ENCODE results near the gene ELOVL5.

Gene ELOVL5

DNA sequence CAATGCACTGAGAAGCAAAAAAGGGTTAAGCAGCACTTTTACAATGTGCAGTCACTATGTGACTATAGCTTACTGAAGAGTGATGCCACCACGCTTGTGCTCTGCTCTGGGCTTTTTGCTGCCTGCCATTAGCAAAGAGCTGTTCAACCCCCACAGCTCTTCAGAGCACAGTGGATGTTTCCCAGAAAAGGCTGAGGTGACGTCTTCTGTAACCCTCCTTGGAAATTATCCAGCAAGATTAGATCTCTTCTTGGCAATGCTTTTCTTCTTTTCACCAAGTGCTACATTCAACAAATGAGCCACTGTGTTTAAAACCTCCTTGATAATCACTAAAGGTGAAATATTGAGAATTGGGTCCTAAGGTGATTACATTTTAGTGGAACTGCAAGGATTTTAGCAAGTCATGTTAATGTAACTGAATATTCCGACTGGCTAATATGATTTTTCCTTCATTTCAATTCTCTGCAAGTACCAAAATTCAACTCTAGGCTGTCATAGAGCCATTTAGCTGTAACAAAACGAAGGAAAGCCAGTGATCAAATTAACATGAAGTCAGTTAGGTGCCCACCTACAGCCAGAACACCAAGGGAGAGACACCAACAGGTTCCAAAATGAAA is 34.9 kb downstream of the ELOVL5 start:
- Histone ChIP-seq H3K4me3 (ENCODE audit: severe bottlenecking) (no peak overlapping the region), H3K9me3 (ENCODE audit: severe bottlenecking) (no peaks in the 10 kb centered on the region), H3K36me3 (ENCODE audit: low read depth) (no peaks in the 10 kb centered on the region), H3K27ac (ENCODE audit: poor library complexity, severe bottlenecking) (no peak overlapping the region), H3K4me1 (ENCODE audit: insufficient read depth, poor library complexity, severe bottlenecking) (peaks cover 40% of the 10 kb centered on the region), H3K27me3 (ENCODE audit: insufficient read depth, poor library complexity, severe bottlenecking) (no peaks in the 10 kb centered on the region)
- TF ChIP-seq, protein P1, sequence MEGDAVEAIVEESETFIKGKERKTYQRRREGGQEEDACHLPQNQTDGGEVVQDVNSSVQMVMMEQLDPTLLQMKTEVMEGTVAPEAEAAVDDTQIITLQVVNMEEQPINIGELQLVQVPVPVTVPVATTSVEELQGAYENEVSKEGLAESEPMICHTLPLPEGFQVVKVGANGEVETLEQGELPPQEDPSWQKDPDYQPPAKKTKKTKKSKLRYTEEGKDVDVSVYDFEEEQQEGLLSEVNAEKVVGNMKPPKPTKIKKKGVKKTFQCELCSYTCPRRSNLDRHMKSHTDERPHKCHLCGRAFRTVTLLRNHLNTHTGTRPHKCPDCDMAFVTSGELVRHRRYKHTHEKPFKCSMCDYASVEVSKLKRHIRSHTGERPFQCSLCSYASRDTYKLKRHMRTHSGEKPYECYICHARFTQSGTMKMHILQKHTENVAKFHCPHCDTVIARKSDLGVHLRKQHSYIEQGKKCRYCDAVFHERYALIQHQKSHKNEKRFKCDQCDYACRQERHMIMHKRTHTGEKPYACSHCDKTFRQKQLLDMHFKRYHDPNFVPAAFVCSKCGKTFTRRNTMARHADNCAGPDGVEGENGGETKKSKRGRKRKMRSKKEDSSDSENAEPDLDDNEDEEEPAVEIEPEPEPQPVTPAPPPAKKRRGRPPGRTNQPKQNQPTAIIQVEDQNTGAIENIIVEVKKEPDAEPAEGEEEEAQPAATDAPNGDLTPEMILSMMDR (IDR thresholded peaks at IDR 0.05; ENCODE audit: poor library complexity, severe bottlenecking), result no peak
- ATAC-seq (ENCODE audit: low read depth), result no peak
- DNase-seq (ENCODE audit: low spot score), result no peak

DNA sequence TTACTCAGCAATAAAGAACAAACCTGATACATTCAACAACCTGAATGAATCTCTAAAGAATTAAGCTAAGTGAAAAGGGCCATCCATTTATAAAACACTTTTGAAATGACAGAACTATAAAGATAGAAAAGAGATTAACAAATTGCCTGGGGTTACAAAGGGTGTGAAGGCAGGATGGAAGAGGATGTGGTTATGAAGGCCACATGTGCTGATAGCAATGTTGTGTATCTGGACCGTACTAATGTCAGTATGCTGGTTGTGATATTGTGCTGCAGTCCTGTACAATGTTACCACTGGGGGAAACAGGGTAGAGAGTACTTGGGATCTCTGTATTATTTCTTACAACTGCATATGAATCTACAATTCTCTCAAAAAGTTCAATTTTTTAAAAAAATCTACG is 36.4 kb downstream of the ELOVL5 start:
- H3K4me1 ChIP-seq (ENCODE audit: insufficient read depth, poor library complexity, severe bottlenecking), result peaks cover 44% of the 10 kb centered on the region

DNA sequence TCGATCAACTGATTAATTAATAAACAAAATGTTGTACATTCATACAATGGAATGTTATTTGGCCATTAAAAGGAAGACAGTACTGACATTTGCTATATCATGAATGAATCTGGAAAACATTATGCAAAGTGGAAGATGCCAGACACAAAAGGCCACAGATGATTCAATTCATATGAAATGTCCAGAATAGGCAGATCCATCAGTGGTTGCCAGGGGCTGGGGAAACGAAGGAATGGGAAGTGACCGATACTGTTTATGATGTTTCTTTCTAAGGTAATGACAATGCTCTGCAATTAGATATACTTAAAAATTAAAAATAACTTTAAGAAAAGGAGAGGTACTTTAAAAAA is 37.2 kb downstream of the ELOVL5 start:
- no peak overlapping the region for H3K4me3 ChIP-seq (ENCODE audit: severe bottlenecking)
- H3K27me3 ChIP-seq (ENCODE audit: insufficient read depth, poor library complexity, severe bottlenecking), result no peaks in the 10 kb centered on the region
- TF ChIP-seq, protein P1 (IDR thresholded peaks at IDR 0.05; ENCODE audit: poor library complexity, severe bottlenecking), result no peak
- no peaks in the 10 kb centered on the region for H3K36me3 ChIP-seq (ENCODE audit: low read depth)
- H3K27ac ChIP-seq (ENCODE audit: poor library complexity, severe bottlenecking), result no peak overlapping the region
- peaks cover 44% of the 10 kb centered on the region for H3K4me1 ChIP-seq (ENCODE audit: insufficient read depth, poor library complexity, severe bottlenecking)
- no peaks in the 10 kb centered on the region for H3K9me3 ChIP-seq (ENCODE audit: severe bottlenecking)
- ATAC-seq (ENCODE audit: low read depth) (no peak), DNase-seq (ENCODE audit: low spot score) (no peak)

More for the DNA sequence above, 36.4 kb downstream of the ELOVL5 start:
- H3K36me3 ChIP-seq (ENCODE audit: low read depth), result no peaks in the 10 kb centered on the region
- no peak overlapping the region for H3K4me3 ChIP-seq (ENCODE audit: severe bottlenecking)
- no peak for DNase-seq (ENCODE audit: low spot score)
- H3K27ac ChIP-seq (ENCODE audit: poor library complexity, severe bottlenecking), result no peak overlapping the region
- no peak for ATAC-seq (ENCODE audit: low read depth)
- TF ChIP-seq, protein P1 (IDR thresholded peaks at IDR 0.05; ENCODE audit: poor library complexity, severe bottlenecking), result no peak
- no peaks in the 10 kb centered on the region for H3K27me3 ChIP-seq (ENCODE audit: insufficient read depth, poor library complexity, severe bottlenecking)
- H3K9me3 ChIP-seq (ENCODE audit: severe bottlenecking), result no peaks in the 10 kb centered on the region

DNA sequence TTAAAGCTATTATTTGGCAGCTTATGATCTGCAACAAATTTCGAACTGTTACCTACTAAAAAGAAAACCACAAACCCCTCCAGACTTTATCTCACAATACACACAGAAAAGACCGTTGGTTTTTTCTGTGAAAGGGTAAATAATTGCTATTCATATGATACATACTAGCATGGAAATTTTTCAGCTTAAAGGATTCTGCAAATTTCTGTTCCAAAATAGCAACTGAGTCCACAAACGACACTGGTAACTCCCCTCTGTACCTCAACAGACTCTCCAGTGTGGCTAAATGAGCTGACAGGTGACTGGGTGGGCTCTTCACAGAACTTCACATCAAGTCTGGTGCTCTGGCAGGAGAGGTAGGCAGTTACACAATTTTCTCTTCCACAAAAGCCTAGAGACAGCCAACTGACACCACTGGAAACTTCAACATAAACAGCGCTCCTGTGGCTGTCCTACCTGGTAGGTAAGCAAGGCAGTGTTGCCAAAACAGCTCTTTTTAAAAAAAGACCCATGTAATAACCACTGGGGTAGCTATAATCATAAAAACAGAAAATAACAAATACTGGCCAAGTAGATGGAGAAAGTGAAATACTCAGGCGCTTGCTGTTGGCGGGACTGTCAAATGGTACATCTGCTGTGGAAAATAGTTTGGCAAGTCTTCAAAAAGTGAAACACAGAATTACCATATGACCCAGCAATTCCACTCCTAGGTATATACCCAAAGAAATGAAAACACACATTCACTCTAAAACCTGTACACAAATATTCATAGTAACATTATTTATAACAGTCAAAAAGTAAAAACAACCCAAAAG is 37.8 kb downstream of the ELOVL5 start:
- Histone ChIP-seq H3K4me3 (ENCODE audit: severe bottlenecking) (no peak overlapping the region), H3K36me3 (ENCODE audit: low read depth) (no peaks in the 10 kb centered on the region), H3K9me3 (ENCODE audit: severe bottlenecking) (no peaks in the 10 kb centered on the region), H3K27me3 (ENCODE audit: insufficient read depth, poor library complexity, severe bottlenecking) (no peaks in the 10 kb centered on the region), H3K4me1 (ENCODE audit: insufficient read depth, poor library complexity, severe bottlenecking) (peaks cover 41% of the 10 kb centered on the region), H3K27ac (ENCODE audit: poor library complexity, severe bottlenecking) (peak overlapping the region; percentile 39)
- ATAC-seq (ENCODE audit: low read depth) (no peak), DNase-seq (ENCODE audit: low spot score) (no peak)
- TF ChIP-seq, protein P1 (IDR thresholded peaks at IDR 0.05; ENCODE audit: poor library complexity, severe bottlenecking), result no peak

DNA sequence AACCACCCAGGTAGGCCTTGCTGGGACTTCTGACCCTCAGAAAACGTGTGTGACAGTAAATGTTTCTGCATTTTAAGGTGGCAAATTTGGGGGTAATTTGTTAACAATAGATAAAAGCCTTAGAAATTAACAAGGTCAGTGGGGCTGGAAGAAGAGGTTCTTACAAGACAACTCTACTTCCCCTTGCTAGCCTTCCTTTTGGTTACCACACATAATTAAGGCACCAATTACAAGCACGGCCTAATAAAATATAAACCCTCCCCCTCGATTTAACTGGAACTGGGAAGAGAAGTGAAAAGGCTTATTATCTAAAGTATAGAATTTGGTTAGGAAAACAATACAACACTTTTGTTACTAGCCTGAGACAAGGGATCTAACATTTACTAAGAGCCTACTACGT is 38.8 kb downstream of the ELOVL5 start:
- Histone ChIP-seq H3K27me3 (ENCODE audit: insufficient read depth, poor library complexity, severe bottlenecking) (no peaks in the 10 kb centered on the region), H3K27ac (ENCODE audit: poor library complexity, severe bottlenecking) (peak overlapping the region; percentile 39), H3K4me3 (ENCODE audit: severe bottlenecking) (no peak overlapping the region), H3K9me3 (ENCODE audit: severe bottlenecking) (no peaks in the 10 kb centered on the region), H3K36me3 (ENCODE audit: low read depth) (no peaks in the 10 kb centered on the region), H3K4me1 (ENCODE audit: insufficient read depth, poor library complexity, severe bottlenecking) (peaks cover 30% of the 10 kb centered on the region)
- DNase-seq (ENCODE audit: low spot score) (no peak), ATAC-seq (ENCODE audit: low read depth) (no peak)
- TF ChIP-seq, protein P1 (IDR thresholded peaks at IDR 0.05; ENCODE audit: poor library complexity, severe bottlenecking), result no peak

Data from RWPE2 (cell line).